Measurements from ENCODE around the gene ING2. TPM values are rescaled to one million over a fixed set of nuclear protein-coding genes. Genes with fewer than 3 reads are reported as not detected.

ING2 gene
- total and polyA plus RNA-seq, 10 of the 15 experiments (the other 5 are each of a cell fraction or from before 2014, with no cell fraction given): 3.3 to 16.1 (median 10.9) TPM

GRCh38 chr4:183540410-183541009, 35.7 kb downstream of the ING2 start:
- CTCF ChIA-PET: no interaction called here
- FAIRE-seq: no peak
- DNase-seq (ENCODE audit: low read depth, low spot score): no peak

More at GRCh38 chr4:183540410-183541009, 35.7 kb downstream of the ING2 start:
- RAD21 ChIA-PET (ENCODE audit: unreplicated experiment): no interaction called here
- no peak overlapping the region for H2AFZ ChIP-seq (ENCODE audit: control insufficient read depth, low read depth, low read length)
- 58% methylated on average over 13 of the region's 13 CpGs for WGBS (ENCODE audit: insufficient coverage, insufficient replicate concordance, low lambda C conversion rate, missing lambda C conversion rate)
- no peaks in the 10 kb centered on the region for H3K79me2 ChIP-seq (ENCODE audit: control insufficient read depth, insufficient read depth, low read length)
- intact Hi-C loops (cut with micrococcal nuclease; ENCODE audit: unreplicated experiment) (no loop called here), in situ Hi-C loops (cut with MboI) (no loop called here)
- TF ChIP-seq PKNOX1 (IDR thresholded peaks at IDR 0.05): no peak
- no peak for TF ChIP-seq SUPT20H (IDR thresholded peaks at IDR 0.05; ENCODE audit: borderline replicate concordance, control insufficient read depth, low read depth, low read length)
- TF ChIP-seq EED (IDR thresholded peaks at IDR 0.05; ENCODE audit: low read depth): no peak
- no peak for TF ChIP-seq NR2F1 (conservative IDR thresholded peaks at IDR 0.05)
- TF ChIP-seq BHLHE40 (IDR thresholded peaks at IDR 0.05; ENCODE audit: borderline replicate concordance in 1 of 2, low read depth in 2 of 2, low read length in 1 of 2): no peak
- SMC1A ChIA-PET (ENCODE audit: uncharacterized antibody, unreplicated experiment): interaction anchor here (1.7 kb wide), 1 partner anchor 15 kb away, joined by 3 read pairs; no protein-coding TSS in a partner anchor
- no peak overlapping the region for H3K4me2 ChIP-seq (ENCODE audit: control insufficient read depth, insufficient read depth)
- POLR2A ChIA-PET: no interaction called here
- no peak overlapping the region for H3K4me3 ChIP-seq
- no TSS peak for BruUV-seq (replicated peaks)
- no peaks in the 10 kb centered on the region for H3K27me3 ChIP-seq (replicated peaks in 1 of 2; ENCODE audit: control insufficient read depth in 2 of 2, insufficient read depth in 2 of 2, low read length in 1 of 2)
- H3K4me1 ChIP-seq (ENCODE audit: control insufficient read depth, insufficient read depth, low read length): no peaks in the 10 kb centered on the region
- no peak overlapping the region for H3K27ac ChIP-seq (ENCODE audit: control insufficient read depth, insufficient read depth)
- no peak for ATAC-seq
- no peak overlapping the region for H3K9ac ChIP-seq (ENCODE audit: control insufficient read depth, insufficient read depth, low read length)
- H3K9me3 ChIP-seq (replicated peaks; ENCODE audit: control insufficient read depth, insufficient read depth, low read length): no peaks in the 10 kb centered on the region; the same call in 2 of the 3 replicates
- no peaks in the 10 kb centered on the region for H3K36me3 ChIP-seq (ENCODE audit: control insufficient read depth in 2 of 2, insufficient read depth in 2 of 2, low read length in 1 of 2)
- no peaks in the 10 kb centered on the region for H4K20me1 ChIP-seq (ENCODE audit: control insufficient read depth, insufficient read depth)
